HT1080 (cell line): ENCODE measurements around the gene FOXP1. TPM values are rescaled to one million over a fixed set of nuclear protein-coding genes. Genes with fewer than 3 reads are reported as not detected.

Source experiments
- DNase-seq: peaks from one replicate; pipeline ENCODE4 v3.0.0-alpha.2; 2015; ENCODE audit warnings: low read depth
- total RNA-seq: library from RNA; depleted of rRNA; stranded (reverse); fragments of >200 nt; shearing (Covaris generic); gene quantifications from 2 replicates; pipeline ENCODE4 v1.2.3, GENCODE V29; 2014

The FOXP1 gene
- total RNA-seq, 1 experiment from 2014 or later = 65.9 TPM

DNA sequence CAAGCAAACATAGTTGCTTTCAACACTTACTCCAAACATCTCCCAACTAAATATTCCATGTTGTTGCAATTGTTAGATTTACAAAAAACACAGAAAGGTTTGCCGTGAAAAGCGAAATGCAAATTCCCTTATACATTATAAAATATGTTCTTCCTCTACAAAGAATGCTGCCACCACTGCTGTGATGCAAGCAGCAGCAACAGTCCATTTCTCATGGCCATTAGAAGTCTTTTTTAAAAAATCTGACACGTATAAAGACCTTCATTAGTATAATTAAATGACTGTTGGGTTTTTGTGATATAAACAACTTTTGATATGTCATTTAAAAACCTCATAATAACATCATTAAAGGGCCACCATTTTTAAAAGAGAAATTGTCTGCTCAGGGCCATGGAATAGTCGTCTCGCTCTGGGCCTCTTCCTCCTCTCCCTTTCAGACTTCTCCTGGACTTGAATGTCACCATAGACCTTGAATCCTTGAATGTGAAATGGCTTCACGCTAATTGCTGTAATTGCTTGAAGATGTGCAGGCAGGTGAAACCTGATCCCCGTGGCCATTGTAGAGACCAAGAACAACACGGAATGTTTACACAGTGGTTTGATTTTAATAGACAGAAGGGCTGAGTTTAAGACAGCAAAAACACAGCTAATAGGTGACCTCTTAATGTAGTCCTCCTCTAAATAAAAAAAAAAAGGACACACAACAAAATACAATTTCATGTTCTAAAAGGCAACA lies 450.4 kb downstream of the FOXP1 start:
- DNase-seq = no peak

DNA sequence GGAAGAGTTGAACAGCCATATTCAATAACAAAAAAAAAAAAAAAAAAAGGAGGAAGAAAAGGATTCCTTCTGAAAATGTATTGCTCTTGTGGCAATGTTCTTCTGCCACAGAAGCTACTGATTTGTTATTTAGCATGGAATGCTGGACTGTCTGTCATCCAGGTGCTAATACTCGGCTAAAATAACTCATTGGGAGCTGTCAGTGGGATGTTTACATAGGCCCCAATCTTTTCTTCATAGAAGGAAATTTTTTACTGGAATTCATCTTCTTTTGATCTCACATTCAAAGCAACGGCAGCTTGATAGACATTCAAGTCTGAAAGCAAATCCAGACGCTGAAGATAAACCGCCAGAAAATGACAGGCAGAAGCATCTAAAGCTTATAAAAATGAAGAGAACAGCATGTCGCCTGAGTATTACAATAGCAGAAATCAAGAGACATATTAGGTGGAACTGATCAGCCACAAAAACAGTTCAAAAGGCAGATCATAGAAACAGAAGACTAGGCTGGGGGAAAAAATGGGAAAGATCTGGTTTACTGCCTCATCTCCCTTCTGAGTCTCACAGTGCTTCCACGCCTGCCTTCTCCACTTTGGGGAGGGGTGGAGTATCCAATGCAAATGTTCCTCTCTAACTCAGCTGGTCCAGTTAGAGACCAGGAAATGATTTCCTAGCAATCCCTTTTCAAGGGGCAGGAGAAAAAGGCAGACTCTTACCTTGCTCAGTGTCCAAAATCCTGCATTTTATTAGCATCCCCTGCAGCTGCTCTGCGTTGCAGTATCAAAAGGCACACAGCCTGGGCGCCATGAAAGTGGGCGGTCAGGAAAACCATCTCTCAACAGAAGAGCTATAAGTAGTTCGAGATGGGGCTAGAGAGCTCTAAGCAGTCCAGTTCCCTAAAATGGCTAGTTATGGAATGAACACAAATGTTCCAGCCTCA lies 451.9 kb downstream of the FOXP1 start:
- no peak for DNase-seq

DNA sequence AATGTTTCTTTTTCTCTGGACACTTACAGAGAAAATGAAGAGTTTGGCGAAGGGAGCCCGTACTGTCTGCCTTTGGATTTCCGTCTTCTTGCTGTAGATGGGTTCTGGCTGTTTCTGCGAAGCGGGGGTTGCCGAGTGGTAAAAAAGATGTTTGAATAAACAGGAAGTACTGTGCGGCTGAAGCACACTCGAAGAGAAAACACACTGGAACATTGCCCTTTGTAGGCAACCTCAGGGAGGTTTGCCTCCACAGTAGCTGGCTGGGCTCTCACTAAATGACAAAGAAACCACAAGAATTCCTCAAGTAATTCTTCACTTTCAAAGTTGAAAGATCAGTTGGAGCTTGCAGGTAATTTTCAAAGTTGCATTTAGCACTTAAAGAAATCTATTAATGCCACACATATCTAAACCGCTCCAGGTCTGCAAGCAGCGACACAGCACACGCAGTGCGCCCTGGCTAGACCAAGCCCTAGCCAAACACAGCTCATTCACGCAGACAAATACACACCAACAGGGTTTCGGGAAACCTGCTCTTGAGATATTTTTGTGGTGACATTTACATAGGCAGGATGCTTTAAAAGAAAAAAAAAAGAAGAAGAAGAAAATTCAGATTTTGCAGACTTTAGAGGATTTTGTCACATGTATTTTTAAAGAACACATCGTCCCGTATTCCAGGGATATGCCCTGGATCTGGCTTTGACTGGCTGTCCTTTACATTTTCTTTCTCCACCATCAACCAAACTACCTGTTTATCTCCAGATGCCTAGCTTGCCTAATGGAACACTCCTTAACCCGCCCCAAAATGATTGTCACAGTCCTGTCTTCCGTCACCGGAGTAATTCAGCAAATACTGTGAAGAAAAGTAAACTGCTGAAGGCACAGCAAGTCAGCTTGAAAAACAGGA lies 452.8 kb downstream of the FOXP1 start:
- peak; percentile 86 for DNase-seq

DNA sequence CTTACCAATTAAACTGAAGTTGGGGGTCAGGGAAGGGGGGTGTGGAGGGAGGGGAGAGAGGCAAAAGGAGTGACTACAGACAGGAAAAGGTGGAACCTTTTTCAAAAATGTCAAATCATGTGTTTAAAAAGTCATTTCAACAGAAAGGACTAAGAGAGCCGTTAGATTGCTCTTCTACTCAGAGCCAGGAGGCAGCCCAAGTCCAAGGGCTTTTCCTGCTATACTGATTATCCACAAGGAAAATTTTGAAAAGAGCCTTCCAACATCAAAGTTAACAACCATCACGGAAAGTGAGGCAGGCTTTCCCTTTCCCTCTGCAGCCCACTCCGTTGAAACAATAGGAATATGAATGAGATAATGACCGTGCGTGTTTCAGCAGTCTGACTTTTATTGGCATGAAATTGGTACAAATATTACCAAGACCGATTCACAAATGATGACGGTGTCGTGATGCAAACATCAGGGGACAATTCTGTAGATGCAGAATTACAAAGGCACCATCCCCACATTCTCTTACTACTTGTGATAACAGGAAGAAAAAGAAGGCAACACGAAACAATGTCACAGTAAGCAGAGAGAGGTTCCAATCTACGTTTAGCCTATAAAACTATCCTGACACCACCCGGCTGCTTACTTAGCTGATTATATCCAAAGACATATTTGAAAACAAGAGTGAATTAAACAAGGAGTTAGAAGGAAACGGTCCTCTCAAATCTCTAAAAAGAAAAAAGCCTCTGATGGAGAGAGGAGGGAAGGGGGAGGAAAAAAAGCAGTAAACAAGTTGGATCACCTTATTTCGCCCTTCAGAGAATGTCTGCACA lies 453.7 kb downstream of the FOXP1 start:
- DNase-seq = peak; percentile 61

DNA sequence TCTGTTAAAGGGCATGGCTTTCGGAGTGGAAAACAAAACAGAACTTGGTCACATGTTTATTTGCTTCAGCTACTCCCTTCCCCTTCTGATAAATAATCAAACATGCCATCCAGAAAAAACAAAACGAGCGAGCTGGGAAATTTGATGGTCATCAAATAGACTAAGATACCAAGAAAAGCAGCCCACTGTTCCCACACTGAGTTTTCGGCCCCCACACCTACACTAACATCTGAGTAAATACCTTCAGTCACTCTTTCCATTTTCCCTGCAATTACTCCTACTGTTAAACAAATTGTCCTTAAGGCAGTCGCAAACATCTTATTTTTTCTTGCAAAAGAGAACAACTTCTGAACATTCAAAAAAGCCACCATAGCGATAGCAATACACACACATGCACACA lies 454.6 kb downstream of the FOXP1 start:
- no peak for DNase-seq

DNA sequence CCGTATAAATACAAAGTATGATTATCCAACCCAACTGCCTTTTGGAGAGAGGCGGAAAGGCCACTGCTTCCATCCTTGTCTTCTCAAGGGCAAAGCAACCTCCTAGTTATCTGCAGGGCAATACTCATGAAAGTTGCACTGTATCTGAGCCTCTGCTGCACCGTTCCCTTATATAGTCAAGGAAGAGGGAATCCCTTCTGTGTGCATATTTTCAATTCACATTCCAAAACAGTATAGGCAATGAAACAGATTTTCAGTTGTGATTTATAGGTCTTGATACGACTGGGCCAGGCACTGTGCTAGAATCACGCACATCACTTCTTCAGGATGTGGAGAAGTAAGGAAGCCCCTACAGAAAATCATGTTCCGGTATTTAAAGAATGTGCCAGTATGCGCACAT lies 455.7 kb downstream of the FOXP1 start:
- DNase-seq = no peak

DNA sequence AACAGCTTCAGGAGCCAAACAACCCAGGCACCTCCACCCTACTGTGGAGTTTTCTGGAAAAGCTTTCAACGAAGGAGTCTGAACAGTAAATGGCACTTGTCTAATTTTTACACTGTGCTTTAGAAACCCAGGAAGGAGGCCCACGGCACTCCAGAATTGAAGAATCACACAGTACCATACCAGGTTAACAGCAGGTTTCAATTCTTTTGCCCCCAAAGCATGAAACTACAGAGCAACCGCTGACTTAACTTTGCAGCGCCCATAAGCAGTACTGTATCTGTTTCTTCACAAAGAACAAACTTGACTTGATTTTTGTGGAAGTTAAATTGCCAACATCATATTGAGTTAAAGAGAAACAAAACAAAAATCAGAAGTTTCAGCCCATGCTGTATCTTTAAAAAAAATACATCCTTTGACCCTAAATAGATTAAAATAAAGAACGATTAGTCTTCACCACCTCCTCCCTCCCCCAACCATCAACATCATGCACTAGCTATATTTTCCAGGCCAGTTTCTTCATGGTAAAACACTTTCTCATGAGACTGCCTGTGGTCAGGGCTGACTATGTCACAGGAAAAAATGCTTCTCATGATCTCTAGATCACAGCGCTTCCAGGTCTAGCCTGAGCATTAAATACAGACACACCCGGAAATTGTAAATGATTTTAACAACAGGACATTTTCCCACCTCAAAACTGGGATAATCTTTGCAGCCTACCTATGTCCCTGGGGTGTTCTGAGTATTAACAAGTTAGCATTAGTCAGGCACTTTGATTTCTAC lies 456.3 kb downstream of the FOXP1 start:
- peak; percentile 71 for DNase-seq

DNA sequence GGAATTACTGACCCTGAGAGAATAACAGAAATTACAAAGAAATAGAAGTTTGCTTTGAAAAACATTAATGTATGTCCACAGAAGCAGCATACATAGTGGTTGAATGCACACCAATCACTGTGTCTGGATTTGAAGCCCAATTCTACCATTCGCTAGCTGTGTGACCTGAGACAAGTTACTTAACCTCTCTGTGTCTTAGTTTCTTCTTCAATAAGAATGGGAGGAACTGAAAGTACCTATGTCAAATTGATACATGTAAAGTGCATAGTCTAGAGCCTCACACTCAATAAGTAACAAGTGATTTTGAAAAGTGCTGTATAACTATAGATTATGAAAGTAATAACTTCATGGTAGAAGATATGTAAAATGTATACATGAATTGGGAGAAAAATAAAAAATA lies 457.8 kb downstream of the FOXP1 start:
- DNase-seq = no peak

DNA sequence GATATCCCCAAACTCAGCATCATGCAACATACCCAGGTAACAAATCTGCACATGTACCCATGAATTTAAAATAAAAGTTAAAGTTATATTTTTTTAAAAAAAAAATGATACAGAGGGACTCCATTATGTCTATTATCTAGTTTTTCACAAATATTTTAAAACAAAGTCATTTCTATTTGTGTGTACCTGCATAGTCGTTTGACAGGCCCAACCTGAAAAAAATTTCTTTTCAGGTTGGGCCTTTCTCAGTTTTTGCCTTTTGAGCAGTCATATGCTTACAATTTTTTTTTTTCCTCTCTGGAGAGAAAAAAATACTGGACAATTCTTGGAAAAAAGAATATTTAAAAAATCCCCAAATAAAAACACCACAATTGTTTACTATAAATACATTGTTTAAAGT lies 459.5 kb downstream of the FOXP1 start:
- no peak for DNase-seq

DNA sequence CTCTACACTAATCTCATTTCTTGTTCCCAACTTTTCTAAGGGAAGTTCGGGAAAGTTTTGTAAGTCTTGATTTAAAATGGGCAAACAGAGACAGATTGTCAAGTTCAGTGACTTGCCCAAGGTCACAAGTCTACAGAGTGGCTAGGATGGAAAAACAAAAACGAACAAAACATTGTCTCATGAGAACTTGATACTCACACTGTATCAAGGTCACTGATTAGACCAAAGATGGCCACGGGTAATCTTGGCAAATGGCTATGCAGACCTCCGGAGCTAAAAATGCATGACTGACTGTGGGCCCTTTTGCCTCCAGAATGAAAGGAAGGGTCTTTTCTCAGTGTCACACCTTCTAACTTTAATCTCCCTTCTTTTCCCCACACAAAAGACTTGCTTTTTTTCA lies 460.9 kb downstream of the FOXP1 start:
- no peak for DNase-seq

DNA sequence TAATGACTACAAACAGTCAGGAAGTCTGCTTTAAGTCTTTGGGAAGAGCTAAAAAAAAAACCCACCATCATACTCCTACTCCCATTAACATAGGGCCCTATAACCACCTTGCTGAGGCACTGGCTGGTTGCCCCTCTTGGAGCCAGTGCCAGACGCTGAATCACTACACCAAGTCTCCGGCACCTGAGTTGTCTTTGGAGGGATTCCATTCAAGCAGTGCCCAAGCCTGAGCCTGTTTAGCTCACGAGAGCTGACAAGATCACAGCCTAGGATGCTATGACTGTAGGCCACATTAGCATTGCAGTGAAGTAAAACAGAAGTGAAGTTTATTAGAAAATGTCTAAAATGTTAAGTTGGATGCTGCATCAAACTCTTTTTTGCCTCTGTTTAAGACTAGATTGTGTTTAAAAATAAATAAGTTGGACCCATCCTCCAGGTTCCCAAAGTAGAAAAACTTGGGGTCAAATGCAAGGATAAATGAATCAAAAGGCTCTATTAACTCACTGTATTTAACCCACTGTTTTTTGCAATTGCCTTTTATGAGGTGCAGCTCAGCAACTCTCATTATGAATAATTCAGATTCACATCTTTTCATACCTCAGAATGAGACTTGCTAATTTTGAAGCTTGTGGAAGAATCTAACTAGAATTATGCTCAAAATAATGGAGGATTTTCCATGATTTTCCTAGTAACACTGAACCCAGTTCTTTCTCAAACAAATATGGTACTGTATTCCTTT lies 461.9 kb downstream of the FOXP1 start:
- peak; percentile 83 for DNase-seq

DNA sequence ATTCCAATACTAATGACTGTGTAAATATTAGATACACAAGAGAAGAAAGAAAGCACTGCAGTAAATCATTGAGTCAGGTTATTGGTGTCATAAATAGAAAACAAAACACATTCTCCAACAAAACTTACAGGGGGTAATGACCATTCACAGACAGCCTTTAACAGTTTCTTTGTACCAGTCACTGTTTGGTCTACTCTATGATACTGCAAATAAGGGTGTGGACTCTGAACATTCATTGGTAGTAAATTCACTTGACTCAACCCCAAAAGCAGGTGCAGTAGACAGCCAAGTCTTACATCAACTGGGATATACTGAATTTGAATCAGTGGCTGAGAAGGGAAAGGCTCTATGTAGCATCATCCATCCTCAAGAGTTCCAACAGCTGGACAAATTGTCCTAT lies 463.5 kb downstream of the FOXP1 start:
- no peak for DNase-seq

DNA sequence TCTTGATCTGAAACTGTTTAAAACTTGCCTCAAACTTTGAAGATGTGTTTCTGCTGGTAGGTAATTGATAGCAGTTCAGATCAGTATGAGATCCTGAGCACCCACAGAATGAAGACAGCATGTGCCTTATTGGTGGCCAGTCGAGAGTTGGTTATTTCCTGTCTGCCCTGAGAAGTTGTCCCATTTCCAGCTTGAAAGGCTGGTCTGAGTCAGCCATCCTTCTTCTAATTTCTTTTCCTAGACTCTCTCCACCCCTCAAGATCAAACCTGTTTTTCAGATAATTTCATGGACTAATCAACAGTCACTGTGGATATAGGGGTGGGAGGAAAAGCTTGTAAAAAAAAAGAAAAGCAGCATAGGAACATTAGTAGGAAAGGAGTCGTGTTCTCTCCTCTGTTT lies 464.4 kb downstream of the FOXP1 start:
- DNase-seq = peak; percentile 65

DNA sequence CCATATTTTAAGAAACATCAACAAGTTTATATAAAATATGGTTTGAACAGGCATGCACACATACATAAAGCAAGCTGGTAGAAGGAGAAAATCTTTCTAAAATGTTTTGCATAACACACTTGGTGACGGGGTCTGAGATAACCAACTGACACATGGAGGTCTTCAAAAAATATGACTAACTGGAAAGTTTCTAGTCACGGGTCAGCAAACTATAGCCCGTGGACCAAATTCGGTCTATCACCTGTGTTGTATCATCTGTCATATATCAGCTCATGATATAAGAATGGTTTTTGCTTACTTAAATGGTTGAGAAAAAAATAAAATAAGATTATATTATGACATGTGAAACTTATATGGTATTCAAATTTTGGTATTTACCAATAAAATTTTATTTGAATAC lies 465.1 kb downstream of the FOXP1 start:
- DNase-seq = no peak

DNA sequence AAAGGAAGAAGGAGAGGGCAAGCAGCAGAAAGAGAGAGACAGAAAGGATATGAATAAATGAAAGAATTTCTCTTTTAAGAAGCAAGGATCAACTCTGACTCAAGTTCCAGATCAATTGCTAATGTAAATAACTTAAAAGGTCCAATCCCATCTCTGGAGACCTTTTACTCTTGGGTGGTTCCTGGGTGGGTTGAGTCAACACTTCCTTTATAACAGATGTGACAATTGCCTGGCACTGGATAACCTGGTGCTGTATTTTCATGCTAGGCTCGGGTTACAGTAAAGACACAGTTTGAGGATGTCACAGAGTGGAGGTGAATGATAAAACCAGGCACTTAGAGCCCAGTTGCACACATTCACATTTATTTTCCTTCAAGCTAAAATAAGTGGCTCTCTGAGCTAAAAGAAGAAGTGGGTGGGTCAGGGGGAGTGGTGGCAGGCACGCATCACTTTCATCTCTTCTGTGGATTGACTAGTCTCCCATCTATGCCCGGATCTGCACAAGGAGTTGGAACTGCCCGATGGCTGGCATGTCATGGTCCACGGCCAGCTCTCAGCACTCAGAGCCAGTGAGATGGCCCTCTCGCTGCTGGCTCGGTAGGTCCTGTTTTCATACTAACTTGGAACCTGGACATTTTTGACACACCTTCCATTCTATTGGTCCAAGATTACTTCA lies 465.8 kb downstream of the FOXP1 start:
- DNase-seq = peak; percentile 85

DNA sequence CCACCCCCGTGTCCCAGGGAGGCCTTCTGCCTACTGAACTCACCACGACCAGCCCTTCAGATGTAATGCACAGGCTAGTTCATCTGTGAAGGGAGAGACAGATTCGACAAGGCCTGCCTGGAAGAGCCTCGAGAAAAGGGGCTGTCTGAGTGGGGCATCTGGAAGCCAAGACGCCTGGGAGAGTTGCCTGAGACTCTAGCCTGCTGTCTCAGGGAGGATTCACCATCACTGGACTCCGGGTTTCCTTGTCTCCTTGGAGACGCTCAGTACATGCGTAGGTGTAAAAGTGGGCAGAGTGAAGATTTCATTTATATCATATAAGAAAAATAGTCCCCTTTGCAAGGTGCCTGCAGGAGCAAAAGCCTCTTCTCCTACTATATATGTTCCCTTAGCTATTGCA lies 468.9 kb downstream of the FOXP1 start:
- DNase-seq = no peak

DNA sequence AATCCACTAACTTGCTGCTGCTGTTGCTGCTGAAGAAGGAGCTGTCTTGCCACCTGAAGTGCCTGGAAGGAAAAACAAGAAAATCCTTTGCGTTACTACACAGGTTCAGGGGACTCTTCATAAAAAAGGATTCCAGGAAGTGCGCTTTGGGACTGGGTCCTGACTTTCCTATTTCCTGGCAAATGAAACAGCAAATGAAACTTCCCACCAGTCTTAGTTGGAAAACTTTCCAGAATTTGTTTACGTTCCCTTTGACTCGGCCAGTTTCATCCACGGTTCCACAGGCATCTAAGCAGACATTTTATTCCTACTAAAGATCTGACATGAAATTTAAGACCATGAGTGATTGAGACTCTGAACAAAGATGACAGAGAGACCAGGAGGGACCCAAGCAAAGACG lies 471.0 kb downstream of the FOXP1 start:
- no peak for DNase-seq

DNA sequence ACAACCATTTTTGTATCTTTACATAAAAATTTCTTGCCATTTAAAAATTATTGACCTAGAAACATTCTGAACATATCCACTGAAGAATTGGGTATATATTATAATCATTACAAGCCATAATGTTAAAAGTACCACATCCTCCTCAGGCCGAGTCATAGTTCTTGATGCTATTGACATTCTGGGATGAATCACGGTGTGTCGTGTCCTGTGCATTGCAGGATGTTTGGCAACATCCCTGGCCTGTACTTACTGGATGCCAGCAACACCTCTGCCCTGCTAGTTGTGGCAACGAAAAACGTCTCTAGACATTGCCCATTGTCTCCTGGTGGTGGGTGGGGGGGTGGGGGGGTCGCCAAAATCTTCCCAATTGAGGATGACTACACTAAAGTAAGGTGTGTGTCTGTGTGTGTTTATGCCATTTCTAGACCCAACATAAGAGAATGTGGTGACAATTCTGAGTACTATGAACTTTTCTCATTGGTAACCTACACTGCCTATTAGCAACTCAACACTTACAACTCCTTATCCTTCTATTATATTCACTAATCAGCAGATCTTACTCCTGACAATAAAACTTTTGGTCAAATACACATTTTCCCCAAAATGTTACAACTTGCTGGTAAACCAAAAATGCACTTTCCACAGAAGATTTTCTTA lies 471.6 kb downstream of the FOXP1 start:
- peak; percentile 92 for DNase-seq
